WI38 (cell line): ENCODE measurements around the gene TMEM95.
"Not testable (repeated sequence)": the region's sequence is repeated elsewhere in the genome, so short reads cannot be mapped to it uniquely, and the experiment has no call there.

ENCODE experiments used
- H3K4me3 ChIP-seq: 2 replicates; pipeline ENCODE4 v1.5.1; 2011; ENCODE audit warnings: low read depth, mild to moderate bottlenecking, control low read depth, low read length
- TF ChIP-seq, protein P1 (sequence below): IDR thresholded peaks from 2 replicates; pipeline ENCODE4 v1.5.1; 2012; ENCODE audit warnings: low read depth, mild to moderate bottlenecking, control low read depth, low read length

TMEM95 gene

DNA sequence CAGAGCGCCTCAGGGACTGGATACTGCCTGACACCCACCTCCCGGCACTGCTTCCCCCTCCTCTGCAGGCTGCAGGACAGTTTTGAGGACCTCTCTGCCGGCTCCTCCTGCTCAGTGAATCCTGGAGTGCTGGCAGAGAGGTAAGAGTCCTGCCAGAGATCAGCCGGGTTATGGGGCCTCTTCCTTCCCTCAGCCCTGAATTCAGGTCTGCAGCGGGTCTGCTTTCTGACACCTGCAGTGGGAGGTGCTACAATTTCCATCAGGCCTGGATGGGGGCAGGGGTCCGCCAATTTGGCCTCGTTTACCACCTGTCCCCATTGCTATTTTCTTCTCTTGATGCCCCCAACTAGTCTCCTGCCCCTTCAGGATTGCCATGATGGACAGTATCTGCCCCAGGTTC is 22.8 kb upstream of the TMEM95 start:
- H3K4me3 ChIP-seq, result no peak overlapping the region
- TF ChIP-seq, protein P1, sequence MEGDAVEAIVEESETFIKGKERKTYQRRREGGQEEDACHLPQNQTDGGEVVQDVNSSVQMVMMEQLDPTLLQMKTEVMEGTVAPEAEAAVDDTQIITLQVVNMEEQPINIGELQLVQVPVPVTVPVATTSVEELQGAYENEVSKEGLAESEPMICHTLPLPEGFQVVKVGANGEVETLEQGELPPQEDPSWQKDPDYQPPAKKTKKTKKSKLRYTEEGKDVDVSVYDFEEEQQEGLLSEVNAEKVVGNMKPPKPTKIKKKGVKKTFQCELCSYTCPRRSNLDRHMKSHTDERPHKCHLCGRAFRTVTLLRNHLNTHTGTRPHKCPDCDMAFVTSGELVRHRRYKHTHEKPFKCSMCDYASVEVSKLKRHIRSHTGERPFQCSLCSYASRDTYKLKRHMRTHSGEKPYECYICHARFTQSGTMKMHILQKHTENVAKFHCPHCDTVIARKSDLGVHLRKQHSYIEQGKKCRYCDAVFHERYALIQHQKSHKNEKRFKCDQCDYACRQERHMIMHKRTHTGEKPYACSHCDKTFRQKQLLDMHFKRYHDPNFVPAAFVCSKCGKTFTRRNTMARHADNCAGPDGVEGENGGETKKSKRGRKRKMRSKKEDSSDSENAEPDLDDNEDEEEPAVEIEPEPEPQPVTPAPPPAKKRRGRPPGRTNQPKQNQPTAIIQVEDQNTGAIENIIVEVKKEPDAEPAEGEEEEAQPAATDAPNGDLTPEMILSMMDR, result no peak

DNA sequence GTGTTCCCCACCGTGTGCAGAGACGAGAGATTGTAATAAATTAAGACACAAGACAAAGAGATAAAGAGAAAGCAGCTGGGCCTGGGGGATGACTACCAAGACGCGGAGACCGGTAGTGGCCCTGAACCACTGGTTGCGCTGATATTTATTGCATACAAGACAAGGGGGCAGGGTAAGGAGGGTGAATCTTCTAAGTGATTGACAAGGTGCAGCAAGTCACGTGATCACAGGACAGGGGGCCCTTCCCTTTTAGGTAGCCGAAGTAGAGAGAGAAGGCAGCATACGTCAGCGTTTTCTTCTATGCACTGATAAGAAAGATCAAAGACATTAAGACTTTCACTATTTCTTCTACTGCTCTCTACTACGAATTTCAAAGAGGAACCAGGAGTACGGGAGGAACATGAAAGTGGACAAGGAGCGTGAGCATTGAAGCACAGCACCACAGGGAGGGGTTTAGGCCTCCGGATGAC is 22.3 kb upstream of the TMEM95 start:
- H3K4me3 ChIP-seq, result not testable (repeated sequence)

DNA sequence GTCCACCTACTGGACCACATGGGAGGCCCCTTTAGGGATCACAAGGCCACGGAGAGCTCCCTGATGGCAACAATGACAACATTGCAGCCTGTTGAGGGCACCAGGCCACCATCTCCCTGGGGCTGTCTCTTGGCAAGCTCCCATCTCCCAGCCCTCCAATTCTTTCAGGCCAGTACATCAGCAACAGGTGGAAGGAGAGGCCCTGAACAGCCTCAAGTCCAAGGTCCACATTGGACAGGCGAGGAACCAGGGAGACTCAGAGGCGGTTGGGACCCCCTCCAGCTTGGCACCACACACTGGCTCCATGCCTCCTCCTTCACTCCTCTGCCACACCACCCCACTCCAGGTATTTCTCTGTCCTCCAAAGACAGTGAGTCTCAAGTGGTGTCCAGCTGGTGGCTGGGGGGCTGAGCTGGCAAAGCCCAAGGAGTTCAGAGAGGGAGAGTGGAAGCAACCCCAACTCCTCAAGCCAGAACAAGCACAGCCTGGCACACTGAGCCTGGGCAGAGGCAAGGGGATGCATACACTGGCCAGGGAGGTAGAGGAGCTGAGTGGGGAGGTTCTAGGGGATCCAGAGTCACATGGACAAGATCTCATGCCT is 19.9 kb upstream of the TMEM95 start:
- TF ChIP-seq, protein P1, result no peak

DNA sequence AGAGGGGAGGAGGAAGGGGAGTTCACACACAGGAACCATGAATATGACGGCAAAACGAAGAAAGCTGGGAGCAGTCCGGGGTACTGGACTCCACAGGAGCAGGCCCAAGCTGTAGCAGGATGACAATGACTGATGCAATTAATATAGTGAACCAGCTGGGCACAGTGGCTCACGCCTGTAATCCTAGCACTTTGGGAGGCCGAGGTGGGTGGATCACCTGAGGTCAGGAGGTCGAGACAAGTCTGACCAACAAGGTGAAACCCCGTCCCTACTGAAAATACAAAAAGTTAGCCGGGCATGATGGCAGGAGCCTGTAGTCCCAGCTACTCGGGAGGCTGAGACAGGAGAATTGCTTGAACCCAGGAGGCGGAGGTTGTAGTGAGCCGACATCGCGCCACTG is 19.2 kb upstream of the TMEM95 start:
- H3K4me3 ChIP-seq, result not testable (repeated sequence)

More for the DNA sequence above, 19.9 kb upstream of the TMEM95 start:
- H3K4me3 ChIP-seq, result no peak overlapping the region

GRCh38 chr17:7336240-7337175 is 18.4 kb upstream of the TMEM95 start, which contains the start of gene ACAP1:
Gene ACAP1, plus strand, starts transcription at chr17:7336529. Its CDS starts 206 bp downstream, at chr17:7336735.
- H3K4me3 ChIP-seq, result no peak within 1 kb of the TSS
- TF ChIP-seq, protein P1, result no peak

GRCh38 chr17:7337600-7337999 is 17.4 kb upstream of the TMEM95 start:
- H3K4me3 ChIP-seq, result not testable (repeated sequence)

DNA sequence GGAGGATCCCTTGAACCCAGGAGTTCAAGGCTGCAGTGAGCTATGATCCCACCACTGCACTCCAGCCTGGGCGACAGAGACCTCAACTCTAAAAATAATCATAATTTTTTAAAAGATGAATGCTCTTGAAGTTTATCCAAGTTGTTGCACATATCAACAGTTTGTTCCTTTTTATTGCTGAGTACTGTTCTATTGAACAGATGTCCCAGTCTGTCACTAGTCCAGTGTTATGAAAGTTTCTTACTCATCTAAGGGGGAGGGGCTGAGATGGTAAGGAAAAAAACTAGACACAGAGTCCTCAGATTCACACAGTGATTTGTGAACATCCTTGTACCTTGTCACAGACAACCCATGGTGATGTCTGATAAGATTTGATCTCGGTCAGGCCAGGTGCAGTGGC is 14.8 kb upstream of the TMEM95 start:
- no peak overlapping the region for H3K4me3 ChIP-seq
- TF ChIP-seq, protein P1, result no peak

DNA sequence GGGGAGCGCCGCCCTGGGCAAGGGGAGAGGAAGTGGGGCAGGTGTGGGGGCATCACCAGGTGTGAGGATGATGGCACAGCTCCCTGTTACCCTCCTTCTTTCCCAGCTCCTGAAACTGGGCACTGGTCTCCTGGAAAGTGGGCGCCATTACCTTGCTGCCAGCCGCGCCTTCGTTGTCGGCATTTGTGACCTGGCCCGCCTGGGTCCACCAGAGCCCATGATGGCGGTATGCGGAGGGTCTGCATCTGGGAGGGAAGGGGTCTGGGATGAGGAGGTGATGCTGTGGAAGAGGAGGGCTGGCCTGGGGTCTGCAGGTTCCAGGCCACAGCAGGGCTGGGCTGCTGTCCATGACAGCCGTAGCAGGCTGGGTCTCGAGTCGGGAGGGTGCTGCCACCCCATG is 13.1 kb upstream of the TMEM95 start:
- no peak overlapping the region for H3K4me3 ChIP-seq
- TF ChIP-seq, protein P1, result no peak

DNA sequence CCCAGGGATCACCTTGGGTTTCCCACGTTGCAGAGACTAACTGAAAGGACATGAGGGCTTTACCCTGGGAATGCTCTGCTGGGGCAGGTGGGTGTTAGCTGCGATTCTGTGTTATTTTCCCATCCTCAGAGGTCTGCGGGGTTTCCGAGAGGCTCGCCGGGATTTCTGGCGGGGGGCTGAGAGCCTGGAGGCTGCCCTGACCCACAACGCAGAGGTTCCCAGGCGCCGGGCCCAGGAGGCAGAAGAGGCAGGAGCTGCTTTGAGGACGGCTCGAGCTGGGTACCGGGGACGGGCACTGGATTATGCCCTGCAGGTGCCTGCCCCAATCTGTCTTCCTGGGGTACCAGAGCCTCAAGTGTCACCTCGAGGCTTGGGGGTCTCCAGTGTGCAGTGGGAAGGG is 11.7 kb upstream of the TMEM95 start:
- TF ChIP-seq, protein P1, result no peak
- H3K4me3 ChIP-seq, result no peak overlapping the region
